Adrenal gland (tissue), 5 donors: Measurements from ENCODE around the gene SSB.

Source experiments
- POLR2A ChIP-seq, 2 donors: fragments of 450-650 bp; IDR thresholded peaks; one replicate each; pipeline ENCODE4 v1.6.1; 2017; ENCODE audit warnings: antibody characterized with exemption in 2 of 2, mild to moderate bottlenecking in 2 of 2, moderate library complexity in 1 of 2
- TF ChIP-seq, protein P1 (sequence below), 6 experiments: fragments of 450-650 bp in 4 of 6; fragments of 200-600 bp in 2 of 6; sonication (generic) in 1 of 6; IDR thresholded peaks; 1 replicate in 5 of 6; 2 replicates in 1 of 6; pipeline versions ENCODE4 v1.5.1 to v1.8.0; 2016 to 2021; ENCODE audit warnings: antibody characterized with exemption in 6 of 6, mild to moderate bottlenecking in 2 of 6, moderate library complexity in 1 of 6
- donor health status: DM: no; HTN: no; CAD: no.

DNA sequence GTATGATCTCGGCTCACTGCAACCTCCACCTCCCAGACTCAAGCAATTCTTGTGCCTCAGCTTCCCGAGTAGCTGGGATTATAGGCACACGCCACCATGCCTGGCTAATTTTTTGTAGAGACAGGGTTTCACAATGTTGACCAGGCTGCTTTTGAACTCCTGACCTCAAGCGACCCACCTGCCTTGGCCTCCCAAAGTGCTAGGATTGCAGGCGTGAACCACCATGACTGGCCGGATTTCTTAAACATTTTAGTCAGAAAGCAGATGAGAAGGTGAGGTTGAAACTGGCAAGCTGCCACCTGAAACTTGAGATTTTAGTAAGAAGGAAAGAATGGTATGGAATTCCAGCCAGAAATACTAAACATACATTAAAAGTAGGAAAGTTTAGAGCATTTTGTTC lies 33.1 kb upstream of the SSB start:
- TF ChIP-seq, protein P1, sequence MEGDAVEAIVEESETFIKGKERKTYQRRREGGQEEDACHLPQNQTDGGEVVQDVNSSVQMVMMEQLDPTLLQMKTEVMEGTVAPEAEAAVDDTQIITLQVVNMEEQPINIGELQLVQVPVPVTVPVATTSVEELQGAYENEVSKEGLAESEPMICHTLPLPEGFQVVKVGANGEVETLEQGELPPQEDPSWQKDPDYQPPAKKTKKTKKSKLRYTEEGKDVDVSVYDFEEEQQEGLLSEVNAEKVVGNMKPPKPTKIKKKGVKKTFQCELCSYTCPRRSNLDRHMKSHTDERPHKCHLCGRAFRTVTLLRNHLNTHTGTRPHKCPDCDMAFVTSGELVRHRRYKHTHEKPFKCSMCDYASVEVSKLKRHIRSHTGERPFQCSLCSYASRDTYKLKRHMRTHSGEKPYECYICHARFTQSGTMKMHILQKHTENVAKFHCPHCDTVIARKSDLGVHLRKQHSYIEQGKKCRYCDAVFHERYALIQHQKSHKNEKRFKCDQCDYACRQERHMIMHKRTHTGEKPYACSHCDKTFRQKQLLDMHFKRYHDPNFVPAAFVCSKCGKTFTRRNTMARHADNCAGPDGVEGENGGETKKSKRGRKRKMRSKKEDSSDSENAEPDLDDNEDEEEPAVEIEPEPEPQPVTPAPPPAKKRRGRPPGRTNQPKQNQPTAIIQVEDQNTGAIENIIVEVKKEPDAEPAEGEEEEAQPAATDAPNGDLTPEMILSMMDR (IDR thresholded peaks at IDR 0.05) = no peak
- TF ChIP-seq POLR2A (IDR thresholded peaks at IDR 0.05) = no peak
